Fibroblast of skin of back (primary cell): ENCODE measurements around the gene GPX8.

Source experiments
- DNase-seq: peaks from one replicate; pipeline ENCODE4 v3.0.0-alpha.2; 2013

Gene GPX8

DNA sequence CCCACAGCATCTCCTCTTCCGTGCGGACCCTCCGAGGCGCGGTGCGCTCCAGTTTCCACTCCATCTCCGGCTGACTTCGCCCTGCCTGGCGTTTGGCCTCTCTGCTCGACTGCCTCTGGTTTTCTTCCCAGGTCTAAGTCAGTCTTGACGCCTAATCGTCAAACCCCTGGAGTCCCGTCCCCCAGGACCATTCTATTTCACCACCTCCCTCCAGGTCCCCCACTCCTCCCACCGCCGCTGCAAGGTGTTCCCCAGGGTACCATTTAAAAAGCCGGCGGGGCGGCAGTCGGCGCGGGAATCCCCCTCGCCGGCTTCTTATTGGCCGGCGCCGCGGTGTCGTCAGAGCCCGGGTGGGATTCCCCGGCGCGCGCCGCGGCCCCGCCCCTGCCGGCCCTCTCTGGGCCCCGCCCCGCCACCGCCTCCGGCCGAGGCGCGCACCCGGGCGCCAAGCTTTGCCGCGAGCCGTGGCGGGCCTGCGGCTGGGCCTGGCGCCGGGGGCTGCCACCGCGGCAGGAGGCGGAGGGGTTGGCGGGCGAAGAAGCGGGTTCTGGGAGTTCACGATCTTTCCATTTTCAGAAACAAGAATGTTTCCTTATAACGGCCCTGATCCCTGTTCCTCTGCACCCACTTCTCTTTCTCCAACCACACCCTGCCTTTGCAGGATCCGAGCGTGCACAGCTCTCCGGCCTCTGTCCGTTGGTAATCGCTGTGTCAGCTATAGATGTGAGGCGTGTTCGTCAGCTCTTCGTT lies 13.1 kb downstream of the GPX8 start, which contains the start of gene CDC20B:
CDC20B (minus strand) TSS at position 241 of the 750 bp plus-strand sequence; CDS start at position 64, 177 bp downstream.
- peak; percentile 77 for DNase-seq

GRCh38 chr5:55173687-55174230 lies 13.8 kb downstream of the GPX8 start:
- DNase-seq, result no peak

DNA sequence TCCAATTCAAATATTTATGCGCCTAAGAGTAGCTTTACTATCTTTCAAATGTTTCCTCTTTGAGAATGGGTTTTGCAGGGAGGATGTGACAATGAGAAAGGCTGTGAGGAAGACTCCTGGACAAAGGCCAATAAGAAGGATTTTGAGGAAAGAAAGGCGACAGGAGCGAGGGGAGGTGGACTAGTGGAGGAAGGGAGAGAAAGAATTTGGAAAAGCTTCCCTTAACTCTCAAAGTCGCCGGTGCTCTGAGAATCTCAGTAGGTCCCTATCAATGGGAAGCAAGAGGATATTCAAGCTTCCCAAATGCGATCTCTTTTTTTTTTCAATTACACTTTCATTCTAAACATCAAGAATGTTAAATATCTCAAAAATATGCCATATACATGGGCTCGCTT lies 15.8 kb downstream of the GPX8 start:
- DNase-seq, result no peak

GRCh38 chr5:55176176-55176818 lies 16.3 kb downstream of the GPX8 start:
- peak; percentile 36 for DNase-seq

- no peak for DNase-seq
Measured at GRCh38 chr5:55177078-55177477, 17.1 kb downstream of the GPX8 start.

GRCh38 chr5:55180016-55180415 lies 20.0 kb downstream of the GPX8 start:
- DNase-seq, result no peak

GRCh38 chr5:55187370-55187769 lies 27.4 kb downstream of the GPX8 start:
- DNase-seq, result no peak

DNA sequence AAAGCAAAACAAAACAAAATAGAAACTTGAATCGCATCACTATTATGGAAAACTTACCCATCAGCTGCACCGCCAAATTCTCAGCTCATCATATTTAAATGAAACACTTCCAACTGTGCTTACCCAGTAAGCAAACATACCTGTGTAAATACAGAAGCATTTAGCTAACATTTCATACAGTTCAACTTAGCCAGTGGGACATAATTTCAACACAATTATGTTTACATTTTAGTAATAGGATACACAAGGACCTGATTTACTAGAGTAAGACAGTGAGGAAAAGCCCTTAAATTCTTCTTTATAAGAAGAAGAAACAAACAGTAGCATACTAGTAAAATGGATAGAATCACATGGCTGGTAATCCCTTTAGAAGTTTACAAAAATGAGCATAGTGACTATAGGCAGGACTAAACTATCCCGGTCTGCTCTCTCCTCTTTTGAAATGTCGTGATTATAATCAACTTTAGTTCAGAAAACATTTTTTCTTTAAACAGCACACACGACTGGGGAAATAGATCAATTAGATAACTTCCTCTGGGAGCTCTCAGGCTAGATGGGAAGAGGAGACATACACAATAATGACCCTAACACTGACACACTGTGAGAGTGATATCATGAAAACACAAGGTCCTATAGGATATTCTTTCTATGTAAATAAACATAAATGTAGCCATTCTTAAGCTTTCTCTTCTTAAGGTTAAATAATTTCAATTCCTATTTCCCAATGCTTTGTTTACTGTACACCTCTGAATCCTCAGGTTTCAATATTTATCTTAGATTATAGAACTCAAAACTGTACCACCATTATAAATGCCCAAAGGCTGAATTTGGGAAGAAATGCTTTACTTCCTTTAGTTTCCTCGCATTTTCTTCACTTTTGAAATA lies 28.9 kb downstream of the GPX8 start:
- DNase-seq, result no peak

- DNase-seq, result no peak
Measured at GRCh38 chr5:55191165-55191564, 31.2 kb downstream of the GPX8 start.

DNA sequence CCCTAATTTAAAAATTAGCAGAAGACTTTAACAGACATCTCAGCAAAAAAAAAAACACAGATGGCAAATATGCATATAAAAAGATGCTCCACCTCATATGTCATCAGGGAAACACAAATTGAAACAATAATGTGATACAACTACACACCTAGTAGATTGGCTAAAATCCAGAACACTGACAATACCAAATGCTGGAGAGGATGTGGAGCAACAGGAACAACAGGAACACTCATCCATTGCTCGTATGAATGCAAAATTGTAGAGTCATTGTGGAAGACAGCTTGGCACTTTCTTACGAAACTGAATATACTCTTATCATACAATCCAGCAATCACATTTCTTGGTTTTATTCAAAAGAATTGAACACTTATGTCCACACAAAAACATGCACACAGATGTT lies 45.0 kb downstream of the GPX8 start:
- no peak for DNase-seq

DNA sequence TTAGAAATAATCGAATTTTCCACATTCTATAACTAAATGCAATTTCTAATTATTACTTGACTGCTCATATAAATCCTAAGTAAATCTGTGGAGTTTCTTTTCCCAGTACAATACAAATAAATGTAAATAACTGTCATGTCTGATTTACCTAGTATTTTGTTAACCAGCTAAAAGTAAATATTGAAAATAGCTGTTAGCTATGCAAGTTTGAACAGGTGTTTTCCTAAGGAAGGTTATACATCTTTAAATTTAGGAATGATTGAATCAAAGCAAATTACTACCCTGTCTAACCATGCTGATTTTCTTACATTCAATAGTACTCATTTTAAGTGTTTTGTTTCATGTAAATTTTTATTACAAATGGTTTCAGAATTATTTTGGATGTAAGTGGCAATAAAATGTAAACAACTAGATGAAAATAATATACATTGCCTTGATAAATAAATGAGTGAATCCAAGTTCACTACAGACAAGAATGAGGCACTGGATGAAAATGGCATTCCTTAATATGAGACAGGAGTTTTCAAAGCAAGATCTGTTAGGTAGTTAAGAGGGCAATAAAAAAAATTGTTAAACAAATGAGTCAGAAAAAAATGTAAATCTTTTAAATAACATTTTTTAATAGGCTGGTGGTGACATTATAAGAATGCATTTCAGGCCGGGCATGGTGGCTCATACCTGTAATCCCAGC lies 51.4 kb downstream of the GPX8 start:
- DNase-seq, result no peak
